HepG2 (cell line): Measurements from ENCODE around the gene NEU1. TPM values are rescaled to one million over a fixed set of nuclear protein-coding genes. Genes with fewer than 3 reads are reported as not detected.

ENCODE experiments used
- ATAC-seq: fragments of 200-7000 bp; cut with Tn5 transposase; 3 replicates; pipeline ENCODE4 v1.9.1; 2020; ENCODE audit warnings: mild to moderate bottlenecking, moderate library complexity
- BruUV-seq: library from RNA; stranded (reverse); fragments of 400-500 nt; replicated peaks from 2 replicates; lab custom pipeline; 2021; lab: Mats Ljungman, UMichigan
- CTCF ChIA-PET: fragments of 300-600 bp; formaldehyde crosslinking; extraction: SDS; loops from one replicate; lab custom pipeline; 2021; ENCODE audit warnings: low total read pairs, inconsistent platforms, low intra/inter-chr PET ratio; lab: Yijun Ruan, JAX
- POLR2A ChIA-PET: fragments of 350-600 bp; sonication (Branson Sonifier 250); formaldehyde crosslinking; loops from one replicate; lab custom pipeline; 2020; ENCODE audit warnings: antibody characterized with exemption, inconsistent platforms; lab: Yijun Ruan, JAX
- DNase-seq: peaks from one replicate; pipeline ENCODE4 v3.0.0-alpha.2; 2015; ENCODE audit warnings: low spot score
- FAIRE-seq: peaks from 3 replicates; lab custom pipeline; 2011; peaks lifted over from hg19 to GRCh38; lab: Jason Lieb, UNC
- H2AFZ ChIP-seq: one replicate; pipeline ENCODE4 v1.6.1; 2011; ENCODE audit warnings: low read length, inconsistent platforms
- H3K27ac ChIP-seq: fragments of 300-600 bp; 3 replicates; pipeline ENCODE4 v1.8.0; 2011; ENCODE audit warnings: mixed run types, mild to moderate bottlenecking, mixed read lengths, low read length, inconsistent platforms; ENCODE audit not compliant: insufficient read depth; ENCODE audit errors: extremely low read length
- H3K27me3 ChIP-seq, 2 experiments: fragments of 200-600 bp in 1 of 2; 2 replicates in 1 of 2; 3 replicates in 1 of 2; pipeline versions ENCODE4 v1.6.0 to v1.8.0; 2011; ENCODE audit warnings: low read length in 2 of 2, mild to moderate bottlenecking in 2 of 2, moderate library complexity in 2 of 2, inconsistent platforms in 1 of 2; ENCODE audit not compliant: insufficient read depth in 2 of 2, control insufficient read depth in 1 of 2
- H3K36me3 ChIP-seq, 2 experiments: fragments of 200-600 bp in 1 of 2; replicated peaks in 1 of 2; 2 replicates in 1 of 2; 3 replicates in 1 of 2; pipeline versions ENCODE4 v1.5.1 to v1.8.0; 2011; ENCODE audit warnings: low read length in 2 of 2, inconsistent platforms in 1 of 2; ENCODE audit not compliant: insufficient read depth in 2 of 2, control insufficient read depth in 1 of 2
- H3K4me1 ChIP-seq: 2 replicates; pipeline ENCODE4 v1.5.1; 2012; ENCODE audit warnings: low read length, inconsistent platforms; ENCODE audit not compliant: insufficient read depth
- H3K4me2 ChIP-seq: 2 replicates; pipeline ENCODE4 v1.6.0; 2011; ENCODE audit warnings: low read depth, low read length, inconsistent platforms
- H3K4me3 ChIP-seq, 3 experiments: fragments of 200-600 bp in 1 of 3; sonication (generic), shearing (Covaris generic) in 1 of 3; replicated peaks in 1 of 3; 2 replicates each; pipeline ENCODE4 v1.5.1; 2011 to 2016; ENCODE audit warnings: low read length in 3 of 3, inconsistent platforms in 2 of 3, low read depth in 2 of 3, mild to moderate bottlenecking in 2 of 3, control low read depth in 1 of 3, mixed read lengths in 1 of 3; ENCODE audit not compliant: insufficient read depth in 1 of 3
- H3K79me2 ChIP-seq: one replicate; pipeline ENCODE4 v1.6.1; 2011; ENCODE audit warnings: low read length, inconsistent platforms; ENCODE audit not compliant: insufficient read depth
- H3K9ac ChIP-seq: 2 replicates; pipeline ENCODE4 v1.6.0; 2011; ENCODE audit warnings: mild to moderate bottlenecking, low read depth, low read length, inconsistent platforms; ENCODE audit not compliant: insufficient read depth
- H3K9me3 ChIP-seq: 2 replicates; pipeline ENCODE4 v1.5.1; 2012; ENCODE audit warnings: mild to moderate bottlenecking, low read length
- H4K20me1 ChIP-seq: 2 replicates; pipeline ENCODE4 v1.6.0; 2011; ENCODE audit warnings: inconsistent platforms, mild to moderate bottlenecking, low read length, moderate library complexity; ENCODE audit not compliant: insufficient read depth
- ATAD3A ChIP-seq: sonication (generic); formaldehyde crosslinking; IDR thresholded peaks from 2 replicates; pipeline ENCODE4 v1.4.0; 2020; ENCODE audit warnings: missing genetic modification reagents
- PREB ChIP-seq: sonication (generic); formaldehyde crosslinking; IDR thresholded peaks from 2 replicates; pipeline ENCODE4 v1.4.0; 2020; ENCODE audit warnings: missing genetic modification reagents
- SMAD1 ChIP-seq: sonication (generic); formaldehyde crosslinking; IDR thresholded peaks from 2 replicates; pipeline ENCODE4 v1.4.0; 2020; ENCODE audit warnings: missing genetic modification reagents, low read depth, mild to moderate bottlenecking, borderline replicate concordance
- ZFP91 ChIP-seq: sonication (generic); formaldehyde crosslinking; IDR thresholded peaks from 2 replicates; pipeline ENCODE4 v1.9.0; 2022; ENCODE audit warnings: missing genetic modification reagents, mild to moderate bottlenecking, borderline replicate concordance
- ZNF121 ChIP-seq: sonication (generic); formaldehyde crosslinking; IDR thresholded peaks from 2 replicates; pipeline ENCODE4 v1.5.0; 2020; ENCODE audit warnings: mild to moderate bottlenecking, missing genetic modification reagents
- ZNF747 ChIP-seq: sonication (generic); formaldehyde crosslinking; IDR thresholded peaks from 2 replicates; pipeline ENCODE4 v1.8.1; 2023; ENCODE audit warnings: missing genetic modification reagents, mild to moderate bottlenecking, borderline replicate concordance
- whole genome bisulfite sequencing: methylation state at CpG from one replicate; pipeline ENCODE4 v1.1.6; 2017; ENCODE audit warnings: low lambda C conversion rate; 5-methylcytosine and 5-hydroxymethylcytosine counted together
- in situ Hi-C: cut with HindIII; loops from 2 replicates; pipeline ENCODE4 v1.10.0; 2017; ENCODE audit warnings: low pct_unique_long_range_greater_than_20kb; ENCODE audit not compliant: extremely low pct_ligation_motif_present
- intact Hi-C: fragments of 100-400 bp; cut with micrococcal nuclease; formaldehyde crosslinking; loops from one replicate; pipeline ENCODE4 v1.10.0; 2022; ENCODE audit not compliant: unreplicated experiment
- polyA plus RNA-seq, 8 experiments: library from polyadenylated mRNA; depleted of rRNA in 3 of 8; stranded (reverse) in 7 of 8; unstranded in 1 of 8; fragments of >200 nt; fragmentation: Illumina TruSeq in 4 of 8; extraction: Trizol in 4 of 8; gene quantifications; 2 replicates each; pipeline versions ENCODE4 v1.2.1 to v1.2.3, GENCODE V29; 2011 to 2016; ENCODE audit warnings: low read depth in 4 of 8, missing spikeins in 1 of 8, mixed read lengths in 1 of 8; ENCODE audit not compliant: insufficient read depth in 1 of 8
- total RNA-seq, 5 experiments: library from RNA; depleted of rRNA; stranded (reverse); fragments of >200 nt; fragmentation: Illumina TruSeq; extraction: Trizol; gene quantifications; 2 replicates each; pipeline ENCODE4 v1.2.3, GENCODE V29; 2016; ENCODE audit warnings: low read depth in 1 of 5
- TF ChIP-seq, protein P1 (sequence below): sonication (generic); formaldehyde crosslinking; IDR thresholded peaks from 2 replicates; pipeline ENCODE4 v1.5.0; 2020; ENCODE audit warnings: mild to moderate bottlenecking, missing genetic modification reagents, borderline replicate concordance

The NEU1 gene
- total and polyA plus RNA-seq, 2 of the 13 experiments (the other 11 are each of a cell fraction or from before 2014, with no cell fraction given) = 215 to 297 TPM

- intact Hi-C loops (no loop called here), in situ Hi-C loops (loop anchor here (25.0 kb wide), 1 partner anchor 1056 kb away; the partner anchor contains the start of genes BRD2 and HLA-DMA)
- Histone ChIP-seq H3K4me3 (no peak overlapping the region; a peak in 1 of 6 replicates), H3K4me1 (peaks cover 59% of the 10 kb centered on the region), H3K36me3 (no peaks in the 10 kb centered on the region), H3K9me3 (no peaks in the 10 kb centered on the region), H3K9ac (no peak overlapping the region), H3K79me2 (no peaks in the 10 kb centered on the region), H2AFZ (no peak overlapping the region), H4K20me1 (no peaks in the 10 kb centered on the region), H3K27ac (no peak overlapping the region), H3K4me2 (peak overlapping the region; percentile 68; the same call in 1 of the 2 replicates), H3K27me3 (peaks cover 1 to 6% of the 10 kb centered on the region in 2 experiments; a peak in 1 of 5 replicates)
- DNase-seq (no peak), ATAC-seq (no peak), FAIRE-seq (no peak)
- TF ChIP-seq, protein P1, sequence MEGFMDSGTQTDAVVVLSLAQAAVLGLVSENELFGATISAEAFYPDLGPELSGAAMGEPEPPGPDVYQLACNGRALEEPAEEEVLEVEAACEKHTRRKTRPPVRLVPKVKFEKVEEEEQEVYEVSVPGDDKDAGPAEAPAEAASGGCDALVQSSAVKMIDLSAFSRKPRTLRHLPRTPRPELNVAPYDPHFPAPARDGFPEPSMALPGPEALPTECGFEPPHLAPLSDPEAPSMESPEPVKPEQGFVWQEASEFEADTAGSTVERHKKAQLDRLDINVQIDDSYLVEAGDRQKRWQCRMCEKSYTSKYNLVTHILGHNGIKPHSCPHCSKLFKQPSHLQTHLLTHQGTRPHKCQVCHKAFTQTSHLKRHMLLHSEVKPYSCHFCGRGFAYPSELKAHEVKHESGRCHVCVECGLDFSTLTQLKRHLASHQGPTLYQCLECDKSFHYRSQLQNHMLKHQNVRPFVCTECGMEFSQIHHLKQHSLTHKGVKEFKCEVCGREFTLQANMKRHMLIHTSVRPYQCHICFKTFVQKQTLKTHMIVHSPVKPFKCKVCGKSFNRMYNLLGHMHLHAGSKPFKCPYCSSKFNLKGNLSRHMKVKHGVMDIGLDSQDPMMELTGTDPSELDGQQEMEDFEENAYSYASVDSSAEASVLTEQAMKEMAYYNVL = no peak
- no peak for TF ChIP-seq ZNF747
- no TSS peak for BruUV-seq
- POLR2A ChIA-PET = interaction anchor here (0.9 to 3.9 kb wide), 6 partner anchors 21 to 79 kb away, joined by 3 to 27 read pairs (median 4); partner anchors contain the start of genes C2, HSPA1B and NEU1
- WGBS = 60% methylated on average over 4 of the region's 4 CpGs
- CTCF ChIA-PET = no interaction called here
Observed at GRCh38 chr6:31906122-31906521, 43.5 kb upstream of the NEU1 start.

DNA sequence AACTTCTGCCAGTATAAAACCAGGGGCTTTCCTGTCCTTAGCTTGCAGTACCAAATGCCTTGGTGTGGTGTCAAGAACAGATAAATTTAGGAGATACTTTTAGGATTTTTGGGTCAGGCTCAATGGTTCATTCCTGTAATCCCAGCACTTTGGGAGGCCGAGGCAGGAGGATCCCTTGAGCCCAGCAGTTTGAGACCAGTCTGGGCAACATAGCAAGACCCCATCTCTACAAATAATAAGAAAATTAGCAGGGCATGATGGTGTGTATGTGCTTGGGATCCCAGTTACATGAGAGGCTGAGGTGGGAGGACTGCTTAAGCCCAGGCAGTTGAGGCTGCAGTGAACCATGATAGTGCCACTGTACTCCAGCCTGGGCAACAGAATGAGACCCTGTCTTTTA, 42.4 kb upstream of the NEU1 start:
- intact Hi-C loops = no loop called here
- no peak overlapping the region for H3K4me2 ChIP-seq
- peaks cover 63% of the 10 kb centered on the region for H3K4me1 ChIP-seq
- H4K20me1 ChIP-seq = no peaks in the 10 kb centered on the region
- no peaks in the 10 kb centered on the region for H3K79me2 ChIP-seq
- no peak overlapping the region for H3K9ac ChIP-seq
- ChIA-PET POLR2A (interaction anchor here (0.9 to 1.6 kb wide), 5 partner anchors 40 to 78 kb away, joined by 3 to 5 read pairs (median 3); partner anchors contain the start of genes HSPA1B and NEU1), CTCF (no interaction called here)
- no peak overlapping the region for H2AFZ ChIP-seq
- no TSS peak for BruUV-seq
- no peak overlapping the region for H3K27ac ChIP-seq
- no peaks in the 10 kb centered on the region for H3K9me3 ChIP-seq
- WGBS = 40% methylated on average over 1 of the region's 1 CpG
- H3K27me3 ChIP-seq = peaks cover 1 to 6% of the 10 kb centered on the region in 2 experiments; a peak in 1 of 5 replicates
- no peak overlapping the region for H3K4me3 ChIP-seq
- in situ Hi-C loops = loop anchor here (25.0 kb wide), 1 partner anchor 1057 kb away; the partner anchor contains the start of genes BRD2 and HLA-DMA
- no peak for FAIRE-seq
- no peaks in the 10 kb centered on the region for H3K36me3 ChIP-seq
- DNase-seq = no peak
- ATAC-seq = no peak
- TF ChIP-seq ZNF121 (CRISPR knock-in tag) = peak; percentile 80
- no peak for TF ChIP-seq ATAD3A (CRISPR knock-in tag)
- TF ChIP-seq SMAD1 (CRISPR knock-in tag) = no peak
- no peak for TF ChIP-seq PREB
- TF ChIP-seq ZFP91 (CRISPR knock-in tag) = no peak
